MM.1S (cell line): ENCODE data around the gene AQP5.

ENCODE experiments used
- EZH2 ChIP-seq: fragments of 300-600 bp; sonication (generic); optimal IDR thresholded peaks from 2 replicates; pipeline ENCODE3; 2017; ENCODE audit warnings: low read depth, mild to moderate bottlenecking, antibody characterized with exemption, low read length, mixed read lengths
- EZH2phosphoT487 ChIP-seq: fragments of 300-600 bp; sonication (generic); IDR thresholded peaks from 2 replicates; pipeline ENCODE4 v1.6.1; 2018; ENCODE audit warnings: antibody characterized with exemption, low read length
- TF ChIP-seq, protein P1 (sequence below): fragments of 300-600 bp; sonication (generic); IDR thresholded peaks from 2 replicates; pipeline ENCODE4 v1.5.1; 2016; ENCODE audit warnings: antibody characterized with exemption, low read length, mixed read lengths

DNA sequence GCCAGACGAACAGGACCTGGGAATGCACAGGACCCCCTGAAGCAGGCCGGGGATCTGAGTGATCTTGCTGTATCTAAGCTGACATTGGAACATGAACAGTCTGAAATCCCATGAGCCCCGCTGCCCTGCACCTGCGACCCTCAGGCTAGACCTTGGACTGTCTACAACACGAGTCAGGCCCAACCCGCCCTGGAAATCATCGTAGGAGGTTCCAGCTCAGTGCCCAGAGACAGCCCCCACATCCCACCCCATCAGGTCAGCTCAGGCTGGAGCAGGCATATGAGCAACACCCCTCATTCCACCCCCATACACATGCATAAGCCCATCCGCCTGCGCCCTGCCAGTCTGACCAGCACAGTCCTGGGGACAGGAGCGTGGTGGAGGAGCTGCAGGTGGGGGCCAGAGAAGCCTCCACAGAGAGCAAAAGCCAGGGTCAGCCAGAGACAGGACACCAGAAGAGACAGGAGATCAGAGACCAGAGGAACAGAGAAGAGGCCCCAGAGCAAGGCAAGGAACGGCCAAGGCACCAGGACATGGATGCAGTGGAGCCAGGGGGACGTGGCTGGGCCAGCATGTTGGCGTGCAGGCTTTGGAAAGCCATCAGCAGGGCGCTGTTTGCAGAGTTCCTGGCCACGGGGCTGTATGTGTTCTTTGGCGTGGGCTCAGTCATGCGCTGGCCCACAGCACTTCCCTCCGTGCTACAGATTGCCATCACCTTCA is 11.1 kb downstream of the AQP5 start, which contains the start of gene AQP6:
- TF ChIP-seq, protein P1, sequence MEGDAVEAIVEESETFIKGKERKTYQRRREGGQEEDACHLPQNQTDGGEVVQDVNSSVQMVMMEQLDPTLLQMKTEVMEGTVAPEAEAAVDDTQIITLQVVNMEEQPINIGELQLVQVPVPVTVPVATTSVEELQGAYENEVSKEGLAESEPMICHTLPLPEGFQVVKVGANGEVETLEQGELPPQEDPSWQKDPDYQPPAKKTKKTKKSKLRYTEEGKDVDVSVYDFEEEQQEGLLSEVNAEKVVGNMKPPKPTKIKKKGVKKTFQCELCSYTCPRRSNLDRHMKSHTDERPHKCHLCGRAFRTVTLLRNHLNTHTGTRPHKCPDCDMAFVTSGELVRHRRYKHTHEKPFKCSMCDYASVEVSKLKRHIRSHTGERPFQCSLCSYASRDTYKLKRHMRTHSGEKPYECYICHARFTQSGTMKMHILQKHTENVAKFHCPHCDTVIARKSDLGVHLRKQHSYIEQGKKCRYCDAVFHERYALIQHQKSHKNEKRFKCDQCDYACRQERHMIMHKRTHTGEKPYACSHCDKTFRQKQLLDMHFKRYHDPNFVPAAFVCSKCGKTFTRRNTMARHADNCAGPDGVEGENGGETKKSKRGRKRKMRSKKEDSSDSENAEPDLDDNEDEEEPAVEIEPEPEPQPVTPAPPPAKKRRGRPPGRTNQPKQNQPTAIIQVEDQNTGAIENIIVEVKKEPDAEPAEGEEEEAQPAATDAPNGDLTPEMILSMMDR: no peak
- TF ChIP-seq EZH2phosphoT487 (no peak), EZH2 (no peak)
